Measurements from ENCODE around the gene USP1.

The USP1 gene, protein sequence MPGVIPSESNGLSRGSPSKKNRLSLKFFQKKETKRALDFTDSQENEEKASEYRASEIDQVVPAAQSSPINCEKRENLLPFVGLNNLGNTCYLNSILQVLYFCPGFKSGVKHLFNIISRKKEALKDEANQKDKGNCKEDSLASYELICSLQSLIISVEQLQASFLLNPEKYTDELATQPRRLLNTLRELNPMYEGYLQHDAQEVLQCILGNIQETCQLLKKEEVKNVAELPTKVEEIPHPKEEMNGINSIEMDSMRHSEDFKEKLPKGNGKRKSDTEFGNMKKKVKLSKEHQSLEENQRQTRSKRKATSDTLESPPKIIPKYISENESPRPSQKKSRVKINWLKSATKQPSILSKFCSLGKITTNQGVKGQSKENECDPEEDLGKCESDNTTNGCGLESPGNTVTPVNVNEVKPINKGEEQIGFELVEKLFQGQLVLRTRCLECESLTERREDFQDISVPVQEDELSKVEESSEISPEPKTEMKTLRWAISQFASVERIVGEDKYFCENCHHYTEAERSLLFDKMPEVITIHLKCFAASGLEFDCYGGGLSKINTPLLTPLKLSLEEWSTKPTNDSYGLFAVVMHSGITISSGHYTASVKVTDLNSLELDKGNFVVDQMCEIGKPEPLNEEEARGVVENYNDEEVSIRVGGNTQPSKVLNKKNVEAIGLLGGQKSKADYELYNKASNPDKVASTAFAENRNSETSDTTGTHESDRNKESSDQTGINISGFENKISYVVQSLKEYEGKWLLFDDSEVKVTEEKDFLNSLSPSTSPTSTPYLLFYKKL

DNA sequence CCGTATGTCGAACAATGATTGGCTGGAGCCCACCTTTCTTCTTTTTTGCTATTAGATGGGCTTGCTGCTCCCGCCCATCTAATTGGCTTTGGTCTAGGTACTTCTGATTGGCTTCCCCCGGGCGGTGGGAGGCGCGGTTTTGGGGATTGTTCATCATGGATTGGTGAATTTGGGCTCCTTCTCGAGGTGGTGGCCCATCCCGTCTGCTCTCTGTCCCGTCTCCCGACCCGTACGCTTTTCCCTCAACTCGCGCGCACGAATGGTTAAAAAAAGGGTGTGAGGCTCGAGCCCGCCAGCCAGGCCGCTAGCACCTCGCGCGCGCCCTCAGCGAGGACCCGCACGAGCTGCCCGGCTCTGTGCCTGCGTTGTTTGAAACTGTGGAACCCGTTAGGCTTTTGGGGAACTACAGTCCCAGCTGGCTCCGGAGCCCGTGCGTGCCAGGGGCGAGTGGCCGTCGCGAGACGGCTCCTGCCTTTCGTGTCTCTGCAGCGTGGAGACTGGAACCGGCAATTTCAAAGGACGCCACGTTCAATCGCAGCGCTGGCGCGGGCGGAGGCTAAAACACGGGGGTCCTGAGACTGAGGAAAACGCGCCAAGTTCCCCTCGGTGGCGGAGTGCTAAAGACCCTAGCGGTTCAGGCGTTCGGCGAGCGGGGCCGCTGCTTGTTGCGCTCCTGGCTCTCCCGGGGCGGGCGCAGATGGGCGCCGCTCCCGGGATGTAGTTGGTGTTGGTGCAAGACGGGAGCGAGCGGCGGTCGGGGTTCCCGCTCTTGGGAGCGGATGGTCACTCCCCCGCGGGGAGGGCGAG, at the start of gene USP1:
TSS of gene USP1 (plus strand) at position 584 of the 807 bp plus-strand sequence. CDS start 2,819 bp downstream, outside the sequence.
- DNase-seq (ENCODE audit: extremely low read depth in 1 of 2, low read depth in 1 of 2) = peak; percentile 91 to 92

DNA sequence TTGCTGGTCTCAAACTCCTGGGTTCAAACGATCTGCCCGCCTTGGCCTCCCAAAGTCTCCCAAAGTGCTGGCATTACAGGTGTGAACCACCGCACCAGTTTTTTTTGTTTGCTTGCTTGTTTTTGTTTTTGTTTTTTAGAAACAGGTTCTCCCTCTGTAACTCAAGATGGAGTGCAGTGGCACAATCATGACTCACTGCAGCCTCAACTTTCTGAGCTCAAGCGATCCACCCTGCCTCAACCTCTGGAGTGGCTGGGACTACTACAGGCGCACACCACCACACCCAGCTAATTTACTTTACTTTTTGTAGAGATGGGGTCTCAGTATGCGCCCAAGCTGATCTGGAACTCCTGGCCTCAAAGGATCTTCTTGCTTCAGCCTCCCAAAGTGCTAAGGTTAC, 47.3 kb upstream of the USP1 start:
- DNase-seq (ENCODE audit: extremely low read depth in 1 of 2, low read depth in 1 of 2) = no peak

DNA sequence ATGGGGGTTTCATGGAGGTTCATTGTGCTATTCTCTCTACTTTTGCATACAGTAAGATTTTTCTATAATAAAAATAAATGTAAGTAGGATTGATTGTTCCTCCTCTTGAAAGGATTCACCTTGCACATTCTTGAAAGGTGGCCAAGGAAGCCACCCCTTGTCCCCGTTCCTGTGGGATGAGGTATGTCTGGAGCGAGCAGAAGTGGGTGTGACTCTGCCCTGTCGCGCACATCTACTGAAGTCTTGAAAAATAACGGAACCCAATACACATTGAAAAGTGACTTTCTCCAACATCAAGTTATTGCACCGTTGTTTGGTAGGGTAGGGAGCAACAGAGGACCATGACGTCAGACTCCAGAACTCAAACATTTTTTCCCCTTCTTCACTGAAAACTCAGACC, 46.8 kb upstream of the USP1 start:
- no peak for DNase-seq (ENCODE audit: extremely low read depth in 1 of 2, low read depth in 1 of 2)

DNA sequence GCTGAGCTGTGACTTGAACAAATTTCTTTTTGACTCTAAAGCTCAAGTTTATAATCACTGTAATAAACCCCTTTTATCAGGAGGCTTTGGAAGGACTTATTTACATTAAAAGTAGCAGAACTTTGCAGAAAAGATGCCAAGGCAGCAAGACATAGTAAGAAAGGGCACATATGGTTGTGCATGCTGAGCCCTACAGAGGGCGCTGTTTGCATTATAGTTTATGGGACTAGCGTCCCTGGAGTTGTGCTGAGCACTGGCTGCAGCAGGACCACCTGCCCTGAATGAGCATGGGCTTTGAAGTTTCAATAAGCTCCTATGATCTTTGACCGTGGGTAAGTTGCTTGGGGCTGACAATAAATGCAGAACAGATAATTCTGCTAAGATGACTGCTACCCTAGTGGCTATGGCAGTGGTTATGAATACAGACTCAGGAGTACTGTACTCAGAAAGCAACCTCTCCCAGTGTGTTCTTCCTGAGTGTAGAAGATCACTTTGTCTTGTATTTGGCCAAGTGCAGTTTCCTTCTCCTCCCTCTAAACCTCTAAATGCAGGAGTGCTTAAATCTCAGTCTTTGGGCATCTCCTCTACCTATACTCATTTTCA, 45.4 kb upstream of the USP1 start:
- DNase-seq (ENCODE audit: extremely low read depth in 1 of 2, low read depth in 1 of 2) = no peak

DNA sequence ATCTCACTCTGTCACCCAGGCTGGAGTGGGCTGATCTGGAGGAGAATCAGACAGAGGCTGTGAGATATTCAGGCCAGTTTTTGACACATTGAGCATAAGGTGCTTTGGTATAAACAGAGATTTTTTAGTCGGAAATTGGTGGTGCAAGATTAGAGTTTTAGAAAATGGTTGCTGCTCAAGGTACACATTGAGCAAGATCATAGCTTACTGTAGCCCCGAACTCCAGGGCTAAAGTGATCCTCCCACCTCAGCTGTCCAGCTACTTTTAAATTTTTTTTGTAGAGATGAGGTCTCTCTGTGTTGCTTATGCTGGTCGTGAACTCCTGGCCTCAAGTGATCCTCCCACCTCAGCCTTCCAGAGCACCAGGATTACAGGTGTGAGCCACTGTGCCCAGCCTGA, 43.9 kb upstream of the USP1 start:
- DNase-seq (ENCODE audit: extremely low read depth in 1 of 2, low read depth in 1 of 2) = no peak

DNA sequence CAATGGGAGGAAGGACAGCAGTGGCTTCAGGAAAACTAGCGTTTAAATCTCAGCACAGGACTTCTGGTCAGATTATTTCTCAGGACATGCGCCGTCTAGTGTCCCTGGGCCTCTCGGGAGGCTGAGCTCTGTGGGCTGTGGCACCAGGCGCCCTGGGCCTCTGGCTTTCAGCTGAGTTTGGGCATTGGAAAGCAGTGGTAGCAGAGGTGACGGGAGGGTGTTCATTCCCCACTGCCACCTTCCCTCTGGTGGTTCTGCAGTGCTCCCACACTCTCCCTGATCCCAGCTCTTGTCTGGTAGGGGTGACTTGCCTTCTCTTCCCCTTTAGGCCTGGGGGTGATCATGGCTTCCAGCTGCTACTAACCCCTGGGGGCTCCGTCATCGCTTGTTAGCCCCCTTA, 42.2 kb upstream of the USP1 start:
- no peak for DNase-seq (ENCODE audit: extremely low read depth in 1 of 2, low read depth in 1 of 2)

DNA sequence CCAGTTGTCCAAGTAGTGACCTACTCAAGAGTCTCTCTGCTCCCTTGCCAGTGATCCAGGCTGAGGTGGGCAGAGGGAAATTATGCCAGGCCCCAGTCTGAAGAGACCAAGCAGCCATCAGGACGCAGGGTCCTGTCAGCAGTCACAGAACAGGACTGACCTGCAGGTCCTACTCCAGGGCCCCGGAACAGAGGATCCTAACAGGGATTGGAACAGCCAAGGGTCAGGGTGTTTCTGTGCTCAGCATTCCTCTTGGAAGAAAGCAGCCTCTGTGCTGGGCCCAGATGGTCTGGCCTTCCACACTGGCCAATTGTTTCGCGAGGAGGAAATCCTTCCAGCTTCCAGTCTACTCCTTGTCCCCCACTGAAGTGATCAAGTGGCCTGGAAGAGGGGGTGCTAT, 41.6 kb upstream of the USP1 start:
- no peak for DNase-seq (ENCODE audit: extremely low read depth in 1 of 2, low read depth in 1 of 2)

DNA sequence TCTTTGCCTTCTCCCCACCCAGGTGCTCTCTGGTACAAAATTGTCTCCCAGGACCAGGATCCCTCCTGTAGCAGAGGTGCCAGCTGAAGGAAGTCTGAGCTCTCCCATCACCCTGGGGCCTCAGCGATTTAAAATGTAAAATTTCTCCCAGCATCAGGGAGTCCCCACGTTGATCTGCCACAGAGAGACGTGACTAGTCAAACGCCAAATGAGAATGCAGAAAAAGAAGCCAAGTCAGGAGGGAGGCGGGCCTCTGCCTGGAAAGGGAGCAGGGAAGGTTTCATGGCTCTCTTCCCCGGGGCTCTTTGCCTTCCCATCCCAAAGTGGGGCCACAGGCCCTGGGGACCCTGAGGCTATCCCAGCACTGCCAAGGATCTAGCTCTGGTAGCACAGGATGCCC, 40.0 kb upstream of the USP1 start:
- no peak for DNase-seq (ENCODE audit: extremely low read depth in 1 of 2, low read depth in 1 of 2)

DNA sequence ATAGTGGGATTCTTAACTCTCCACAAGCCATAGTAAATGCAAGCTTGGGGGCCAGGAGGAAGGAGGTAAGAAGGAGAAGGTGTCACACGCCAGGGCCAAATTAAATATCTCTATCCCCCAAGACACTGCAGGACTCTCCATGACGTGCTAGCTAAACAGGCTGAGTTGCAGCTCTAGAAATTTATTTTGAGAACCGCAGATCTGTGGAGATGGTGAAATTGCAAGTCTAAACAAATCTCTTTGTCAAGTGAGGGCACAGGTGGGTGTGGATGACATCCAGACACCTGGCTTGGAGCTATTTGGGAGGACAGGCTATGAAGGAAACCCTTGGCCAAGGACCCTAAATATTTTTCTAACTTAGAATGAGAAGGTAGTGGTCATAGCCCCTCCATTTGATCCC, 39.5 kb upstream of the USP1 start:
- DNase-seq (ENCODE audit: extremely low read depth in 1 of 2, low read depth in 1 of 2) = no peak

DNA sequence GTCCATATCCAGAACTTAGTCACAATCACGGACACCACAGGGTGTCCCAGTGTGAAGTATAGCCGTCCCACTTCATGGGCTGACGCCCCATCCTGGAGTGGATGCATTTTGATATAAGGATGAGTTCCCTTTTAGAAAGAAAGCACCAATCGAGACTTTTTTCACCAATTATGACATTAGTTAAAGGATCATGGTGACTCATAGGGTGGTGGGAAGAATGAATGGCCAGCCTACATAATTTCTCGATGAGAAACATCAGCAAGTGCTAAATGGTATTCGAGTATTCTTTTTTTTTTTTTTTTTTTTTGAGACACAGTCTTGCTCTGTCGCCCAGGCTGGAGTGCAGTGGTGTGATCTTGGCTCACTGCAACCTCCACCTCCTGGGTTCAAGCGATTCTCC, 38.5 kb upstream of the USP1 start:
- DNase-seq (ENCODE audit: extremely low read depth in 1 of 2, low read depth in 1 of 2) = no peak

DNA sequence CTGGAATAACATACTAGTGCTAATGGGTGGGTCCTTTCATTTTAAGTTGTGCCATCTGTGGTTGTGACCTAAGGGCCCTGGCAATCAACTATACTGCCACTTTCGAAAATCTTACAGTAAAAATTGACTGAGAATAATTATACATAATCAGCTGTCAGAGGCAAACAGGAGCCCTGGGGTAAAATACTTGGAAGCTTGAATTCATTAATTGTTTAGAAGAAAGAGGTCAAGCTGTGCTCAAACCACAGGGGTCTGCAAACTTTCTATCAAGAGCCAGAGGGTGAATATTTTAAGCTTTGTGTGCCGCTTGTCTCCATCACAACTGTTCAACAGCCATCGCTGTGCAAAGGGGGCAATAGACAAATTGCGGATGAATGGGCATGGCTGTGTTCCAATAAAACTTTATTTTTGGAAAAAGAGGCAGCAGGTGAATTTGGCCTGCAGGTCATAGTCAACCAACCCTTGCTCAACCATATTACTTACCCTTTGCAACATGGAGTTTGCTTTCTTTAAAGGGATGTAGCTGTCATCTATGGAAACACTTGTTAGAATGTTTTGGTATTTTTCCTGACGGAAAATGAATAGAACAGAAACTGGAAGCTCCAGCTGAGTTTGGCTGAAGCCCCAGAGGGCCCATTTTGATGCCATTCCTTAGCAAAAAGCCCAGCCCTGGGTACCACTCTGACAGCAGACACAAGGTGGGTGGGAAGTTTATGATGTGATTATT, 35.7 kb upstream of the USP1 start:
- no peak for DNase-seq (ENCODE audit: extremely low read depth in 1 of 2, low read depth in 1 of 2)

DNA sequence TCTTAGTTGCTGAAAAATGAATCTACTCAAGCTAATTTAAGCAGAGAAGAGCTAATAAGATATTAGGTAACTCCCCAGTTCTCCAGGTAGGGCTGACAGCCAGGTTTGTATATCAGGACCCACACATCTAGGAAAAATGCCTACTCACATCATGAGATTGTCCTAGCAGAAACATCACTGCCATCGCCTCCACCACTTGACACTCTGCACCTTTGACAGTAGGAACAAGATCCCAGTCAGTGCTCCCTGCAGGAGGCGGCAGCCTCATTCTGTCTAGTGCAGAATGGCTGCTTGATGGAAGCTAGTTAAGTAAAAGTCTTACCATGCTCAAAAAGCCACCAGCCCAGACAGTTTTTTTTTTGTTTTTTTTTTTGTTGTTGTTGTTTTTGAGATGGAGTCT, 31.6 kb upstream of the USP1 start:
- no peak for DNase-seq (ENCODE audit: extremely low read depth in 1 of 2, low read depth in 1 of 2)

DNA sequence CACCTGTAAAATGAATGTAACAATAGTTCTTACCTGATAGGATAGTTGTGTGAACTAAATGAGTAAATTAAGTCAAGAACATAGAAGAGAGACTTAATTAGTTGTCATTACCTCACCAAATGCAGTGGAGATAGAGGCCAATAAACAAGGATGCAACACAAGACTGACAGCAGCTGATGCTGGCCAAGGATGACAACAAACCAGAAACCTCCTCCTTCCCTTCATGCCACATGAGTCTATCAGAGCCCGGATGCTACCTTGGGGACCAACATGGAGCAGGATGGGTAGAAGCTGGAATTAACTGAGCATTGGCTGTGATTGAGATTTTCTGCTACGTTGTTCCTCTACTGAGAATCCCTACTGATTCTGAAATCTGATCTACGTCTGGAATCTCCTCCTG, 30.3 kb upstream of the USP1 start:
- no peak for DNase-seq (ENCODE audit: extremely low read depth in 1 of 2, low read depth in 1 of 2)

DNA sequence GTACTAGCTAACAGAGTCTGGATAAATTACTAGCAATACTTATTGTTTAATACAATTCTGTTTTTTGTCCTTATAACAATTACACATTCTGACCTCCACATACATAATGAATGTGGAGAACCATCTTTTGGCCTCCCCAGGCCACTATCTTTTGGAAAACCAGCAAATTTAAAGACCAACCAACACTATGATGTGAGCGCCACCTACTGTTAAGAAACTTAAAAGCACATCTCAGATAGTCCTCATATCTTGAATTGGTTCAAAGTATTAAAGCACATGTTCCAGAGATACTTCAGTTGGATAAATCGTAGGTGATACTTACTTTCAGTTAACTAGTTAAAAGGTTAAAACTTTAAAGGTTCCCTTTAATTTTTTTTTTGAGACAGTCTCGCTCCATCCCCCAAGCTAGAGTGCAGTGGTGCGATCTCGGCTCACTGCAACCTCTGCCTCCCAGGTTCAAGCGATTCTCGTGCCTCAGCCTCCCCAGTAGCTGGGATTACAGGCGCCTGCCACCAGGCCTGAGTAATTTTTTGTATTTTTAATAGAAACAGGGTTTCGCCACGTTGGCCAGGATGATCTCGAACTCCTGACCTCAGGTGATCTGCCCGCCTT, 29.3 kb upstream of the USP1 start:
- no peak for DNase-seq (ENCODE audit: extremely low read depth in 1 of 2, low read depth in 1 of 2)

DNA sequence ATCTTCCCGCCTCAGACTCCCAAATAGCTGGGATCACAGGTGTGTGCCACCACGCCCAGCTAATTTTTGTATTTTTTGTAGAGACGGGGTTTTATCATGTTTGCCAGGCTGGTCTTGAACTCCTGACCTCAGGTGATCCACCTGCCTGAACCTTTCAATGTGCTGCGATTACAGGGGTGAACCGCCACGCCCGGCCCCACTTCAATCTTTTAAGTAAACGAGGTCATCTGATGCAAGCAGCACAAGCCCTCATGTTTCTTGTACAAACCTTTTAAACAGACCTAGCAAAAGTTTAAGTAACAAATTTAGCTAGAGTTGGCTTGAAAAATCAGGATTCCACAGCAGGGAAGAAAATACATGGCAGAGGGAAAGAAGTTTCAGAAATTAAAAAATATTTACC, 21.2 kb upstream of the USP1 start:
- no peak for DNase-seq (ENCODE audit: extremely low read depth in 1 of 2, low read depth in 1 of 2)

DNA sequence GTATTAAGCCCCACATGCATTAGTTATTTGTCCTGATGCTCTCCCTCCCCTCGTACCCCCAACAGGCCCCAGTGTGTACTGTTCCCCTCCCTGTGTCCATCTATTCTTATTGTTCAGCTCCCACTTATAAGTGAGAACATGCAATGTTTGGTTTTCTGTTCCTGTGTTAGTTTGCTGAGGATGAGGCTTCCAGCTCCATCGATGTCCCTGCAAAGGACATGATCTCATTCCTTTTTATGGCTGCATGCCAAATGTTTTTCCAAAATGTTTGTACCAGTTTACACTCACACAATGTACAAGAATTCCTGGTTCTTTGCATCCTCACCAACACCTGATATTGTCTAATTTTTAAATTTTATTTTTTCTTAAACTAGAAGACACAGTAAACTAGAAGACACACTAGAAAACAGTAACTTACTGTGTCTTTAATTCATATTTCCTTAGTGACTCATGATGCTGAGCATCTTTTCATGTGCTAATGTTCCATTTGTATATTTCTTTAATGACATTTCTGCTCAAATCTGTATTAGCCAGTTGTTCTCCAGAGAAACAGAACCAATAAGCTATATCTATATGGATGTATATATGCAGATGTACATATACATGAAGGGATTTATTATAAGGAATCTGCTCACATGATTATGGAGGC, 19.4 kb upstream of the USP1 start:
- DNase-seq (ENCODE audit: extremely low read depth in 1 of 2, low read depth in 1 of 2) = no peak

DNA sequence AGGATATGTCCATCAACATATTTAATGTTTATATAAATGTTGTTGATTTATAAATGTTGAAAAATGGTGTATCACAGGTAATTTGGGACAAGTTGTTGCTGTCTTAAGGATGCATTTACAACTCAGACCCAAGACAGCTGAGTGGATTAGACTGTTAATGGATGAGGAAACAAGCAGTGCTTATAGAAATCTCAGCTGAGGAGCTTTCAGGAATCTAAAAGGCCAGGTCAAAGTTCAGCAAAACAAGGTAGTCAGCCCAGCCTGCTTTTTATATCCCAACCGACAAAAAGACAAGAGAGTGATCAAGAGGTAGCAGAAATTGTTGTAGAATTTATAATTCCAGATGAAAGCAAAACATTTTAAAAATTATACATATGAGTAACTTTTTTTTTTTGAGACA, 16.6 kb upstream of the USP1 start:
- no peak for DNase-seq (ENCODE audit: extremely low read depth in 1 of 2, low read depth in 1 of 2)

DNA sequence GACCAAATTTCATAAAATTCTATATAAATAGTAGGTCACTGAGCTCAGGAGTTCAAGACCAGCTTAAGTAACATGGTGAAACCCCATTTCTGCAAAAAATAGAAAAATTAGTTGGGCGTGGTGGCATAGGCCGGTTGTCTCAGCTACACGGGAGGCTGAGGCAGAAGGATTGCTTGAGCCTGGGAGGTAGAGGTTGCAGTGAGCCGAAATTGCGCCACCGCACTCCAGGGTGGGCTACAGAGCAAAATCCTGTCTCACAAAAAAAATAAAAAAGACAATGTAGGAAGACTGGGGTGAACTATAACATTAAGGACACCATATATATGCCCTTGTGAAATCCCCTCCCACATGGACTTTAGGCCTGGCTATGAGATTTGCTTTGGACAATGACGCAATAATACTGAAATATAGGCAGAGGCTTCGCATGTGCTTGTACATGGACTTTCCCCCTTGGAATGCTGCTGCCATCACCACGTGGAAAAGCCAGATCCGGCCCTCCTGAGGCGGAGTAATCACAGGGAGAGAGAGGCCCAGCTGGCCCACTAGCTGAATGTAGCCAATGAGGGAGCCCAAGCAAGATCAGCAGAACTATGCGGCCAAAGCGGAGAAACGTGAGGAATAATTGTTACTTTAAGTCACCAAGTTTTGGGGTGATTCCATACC, 13.1 kb upstream of the USP1 start:
- DNase-seq (ENCODE audit: extremely low read depth in 1 of 2, low read depth in 1 of 2) = no peak

DNA sequence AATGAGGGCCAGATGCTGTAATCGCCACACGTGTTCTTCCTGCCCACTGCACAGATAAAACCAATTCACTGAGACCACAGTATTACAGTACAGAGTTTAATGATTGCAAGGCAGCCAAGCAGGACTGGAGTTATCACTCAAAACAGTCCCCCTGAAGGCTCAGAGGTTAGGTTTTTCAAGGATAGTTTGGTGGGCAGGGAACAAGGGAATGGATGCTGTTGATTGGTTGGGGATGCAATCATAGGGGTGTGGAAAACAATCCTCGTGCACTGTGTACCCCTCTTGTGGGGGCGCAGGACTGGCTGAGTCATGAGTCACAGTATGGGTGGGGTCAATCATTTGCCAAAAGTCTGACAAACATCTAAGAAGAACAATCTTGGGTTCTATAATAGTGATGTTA, 12.4 kb upstream of the USP1 start:
- DNase-seq (ENCODE audit: extremely low read depth in 1 of 2, low read depth in 1 of 2) = no peak
